ENCODE data around the gene PTGES3L. TPM values are rescaled to one million over a fixed set of nuclear protein-coding genes. Genes with fewer than 3 reads are reported as not detected.

PTGES3L gene
- total RNA-seq, 2 donors from 2014 or later, result 4.6 to 7.9 TPM

DNA sequence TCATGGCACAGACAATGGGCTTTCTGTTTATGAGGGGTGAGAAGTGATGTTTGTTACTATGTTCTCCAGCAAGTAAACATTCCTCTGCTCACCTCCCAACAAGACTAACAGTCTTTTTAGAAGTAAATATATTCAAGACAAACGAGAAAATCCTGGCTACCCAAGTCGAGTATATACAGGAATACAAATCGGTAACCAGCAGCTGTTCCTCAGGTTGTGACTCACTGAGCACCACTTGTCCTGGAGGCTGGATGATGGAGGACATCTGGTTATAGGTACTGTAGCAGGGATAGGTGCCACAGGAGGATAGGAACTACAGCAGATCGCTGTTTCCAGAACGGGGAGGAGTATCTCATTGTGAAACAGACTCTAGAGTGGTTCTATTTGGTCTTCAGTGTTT, 13.0 kb upstream of the PTGES3L start:
- 92 to 97% methylated on average over 5 of the region's 5 CpGs for WGBS, 2 experiments (ENCODE audit: insufficient coverage in 1 of 2, insufficient read length in 1 of 2)
- Histone ChIP-seq H3K27me3 (ENCODE audit: control insufficient read depth, insufficient read depth, low read length, poor library complexity, severe bottlenecking) (no peaks in the 10 kb centered on the region), H3K27ac (ENCODE audit: low read depth, low read length) (no peak overlapping the region), H3K4me1 (ENCODE audit: control insufficient read depth, insufficient read depth, low read length) (peaks cover 7% of the 10 kb centered on the region), H3K4me3 (ENCODE audit: low read length) (no peak overlapping the region), H3K36me3 (ENCODE audit: control insufficient read depth, insufficient read depth, low read length) (peaks cover 70% of the 10 kb centered on the region), H3K9ac (ENCODE audit: extremely low read depth, low read length, poor library complexity, severe bottlenecking) (no peak overlapping the region), H3K9me3 (ENCODE audit: control insufficient read depth, low read length) (no peaks in the 10 kb centered on the region)
- Mint-ChIP-seq H3K4me3 (no peak overlapping the region), H3K27ac (no peak overlapping the region), H3K27me3 (ENCODE audit: insufficient read depth) (no peaks in the 10 kb centered on the region), H3K4me1 (peaks cover 10% of the 10 kb centered on the region), H3K36me3 (ENCODE audit: low read depth) (peaks cover 55% of the 10 kb centered on the region), H3K9me3 (no peaks in the 10 kb centered on the region)
- no peak for DNase-seq
- TF ChIP-seq CTCF (conservative IDR thresholded peaks at IDR 0.05), result no peak

GRCh38 chr17:42991471-42991870, 11.6 kb upstream of the PTGES3L start:
- no peaks in the 10 kb centered on the region for H3K9me3 Mint-ChIP-seq
- H3K36me3 ChIP-seq (ENCODE audit: control insufficient read depth, insufficient read depth, low read length), result peaks cover 83% of the 10 kb centered on the region
- no peaks in the 10 kb centered on the region for H3K27me3 ChIP-seq (ENCODE audit: control insufficient read depth, insufficient read depth, low read length, poor library complexity, severe bottlenecking)
- H3K4me1 ChIP-seq (ENCODE audit: control insufficient read depth, insufficient read depth, low read length), result no peaks in the 10 kb centered on the region
- no peak for TF ChIP-seq CTCF (conservative IDR thresholded peaks at IDR 0.05)
- no peak overlapping the region for H3K4me3 ChIP-seq (ENCODE audit: low read length)
- H3K4me1 Mint-ChIP-seq, result no peaks in the 10 kb centered on the region
- peaks cover 67% of the 10 kb centered on the region for H3K36me3 Mint-ChIP-seq (ENCODE audit: low read depth)
- no peak overlapping the region for H3K27ac ChIP-seq (ENCODE audit: low read depth, low read length)
- no peaks in the 10 kb centered on the region for H3K27me3 Mint-ChIP-seq (ENCODE audit: insufficient read depth)
- H3K9me3 ChIP-seq (ENCODE audit: control insufficient read depth, low read length), result no peaks in the 10 kb centered on the region
- no peak for DNase-seq
- 95 to 96% methylated on average over 6 of the region's 6 CpGs for WGBS, 2 experiments (ENCODE audit: insufficient coverage in 1 of 2, insufficient read length in 1 of 2)
- no peak overlapping the region for H3K9ac ChIP-seq (ENCODE audit: extremely low read depth, low read length, poor library complexity, severe bottlenecking)
- no peak overlapping the region for H3K27ac Mint-ChIP-seq
- no peak overlapping the region for H3K4me3 Mint-ChIP-seq

DNA sequence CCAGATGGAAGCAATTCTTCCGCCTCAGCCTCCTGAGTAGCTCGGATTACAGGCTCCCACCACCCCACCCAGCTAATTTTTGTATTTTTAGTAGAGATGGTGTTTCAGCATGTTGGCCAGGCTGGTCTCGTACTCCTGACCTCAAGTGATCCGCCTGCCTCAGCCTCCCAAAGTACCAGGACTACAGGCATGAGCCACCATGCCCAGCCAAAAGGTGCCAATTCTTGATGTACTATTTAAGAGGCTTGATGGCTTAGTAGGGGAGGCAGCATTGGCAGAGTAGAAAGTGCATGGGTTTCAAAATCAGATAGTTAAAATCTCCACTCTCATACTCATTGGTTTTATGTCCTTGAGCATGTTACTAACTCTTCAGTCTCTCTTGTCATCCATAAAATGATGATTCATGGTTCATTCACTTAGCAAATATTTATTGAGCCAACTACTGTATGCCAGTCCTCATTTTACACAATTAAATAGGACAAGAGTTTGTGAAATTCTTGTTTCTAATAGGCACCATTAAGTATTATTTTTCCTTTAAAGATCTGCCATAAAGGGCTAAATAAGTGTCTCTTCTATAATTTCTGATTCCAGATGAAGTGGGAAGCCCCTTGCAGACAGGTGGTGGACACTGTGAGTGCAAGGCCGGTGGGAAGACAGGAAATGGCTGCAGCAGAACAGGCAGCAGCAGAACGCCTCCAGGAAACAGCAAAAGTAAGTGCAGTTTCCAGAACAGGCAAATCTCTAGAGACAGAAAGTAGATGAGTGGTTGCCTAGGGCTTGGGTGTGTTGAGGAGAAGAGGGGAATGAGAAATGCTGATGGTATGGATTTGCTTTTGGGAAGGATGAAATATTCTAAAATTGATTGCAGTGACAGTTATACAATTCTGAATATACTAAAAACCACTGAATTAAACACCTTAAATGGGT, 10.1 kb upstream of the PTGES3L start:
- Mint-ChIP-seq H3K27me3 (ENCODE audit: insufficient read depth) (no peaks in the 10 kb centered on the region), H3K27ac (no peak overlapping the region), H3K36me3 (ENCODE audit: low read depth) (peaks cover 80% of the 10 kb centered on the region), H3K4me1 (no peaks in the 10 kb centered on the region), H3K4me3 (no peak overlapping the region), H3K9me3 (no peaks in the 10 kb centered on the region)
- no peaks in the 10 kb centered on the region for H3K9me3 ChIP-seq (ENCODE audit: control insufficient read depth, low read length)
- H3K36me3 ChIP-seq (ENCODE audit: control insufficient read depth, insufficient read depth, low read length), result peaks cover 94% of the 10 kb centered on the region
- TF ChIP-seq CTCF (conservative IDR thresholded peaks at IDR 0.05), result no peak
- WGBS, 2 experiments (ENCODE audit: insufficient coverage in 1 of 2, insufficient read length in 1 of 2), result 91 to 93% methylated on average over 3 to 6 of the region's 6 CpGs
- no peaks in the 10 kb centered on the region for H3K4me1 ChIP-seq (ENCODE audit: control insufficient read depth, insufficient read depth, low read length)
- no peak for DNase-seq
- no peaks in the 10 kb centered on the region for H3K27me3 ChIP-seq (ENCODE audit: control insufficient read depth, insufficient read depth, low read length, poor library complexity, severe bottlenecking)
- H3K27ac ChIP-seq (ENCODE audit: low read depth, low read length), result no peak overlapping the region
- no peak overlapping the region for H3K4me3 ChIP-seq (ENCODE audit: low read length)
- H3K9ac ChIP-seq (ENCODE audit: extremely low read depth, low read length, poor library complexity, severe bottlenecking), result no peak overlapping the region

Data from endodermal cell (in vitro differentiated cells).